ENCODE measurements around the gene CUL3.

GRCh38 chr2:224421065-224421464, 164.1 kb downstream of the CUL3 start:
- no peak for TF ChIP-seq CTCF (IDR thresholded peaks at IDR 0.05; ENCODE audit: poor library complexity)
- TF ChIP-seq EZH2 (IDR thresholded peaks at IDR 0.05; ENCODE audit: borderline replicate concordance), result no peak

All from hepatocyte (in vitro differentiated cells).